K562 (cell line): ENCODE data around the gene TULP3. TPM values are rescaled to one million over a fixed set of nuclear protein-coding genes. Genes with fewer than 3 reads are reported as not detected.

Experiments
- ATAC-seq: fragments of 200-7000 bp; cut with Tn5 transposase; 3 replicates; pipeline ENCODE4 v1.9.1; 2020; ENCODE audit warnings: moderate library complexity
- BruUV-seq: library from RNA; stranded (reverse); fragments of 400-500 nt; replicated peaks from 2 replicates; lab custom pipeline; 2021; lab: Mats Ljungman, UMichigan
- CTCF ChIA-PET: fragments of 300-600 bp; formaldehyde crosslinking; extraction: SDS; loops from one replicate; lab custom pipeline; 2021; ENCODE audit warnings: low intra/inter-chr PET ratio; lab: Yijun Ruan, JAX
- POLR2A ChIA-PET: fragments of 300-600, 350-650 bp; sonication (Branson Sonifier 250); formaldehyde crosslinking; extraction: SDS; loops from one replicate; lab custom pipeline; 2021; ENCODE audit warnings: antibody characterized with exemption, inconsistent platforms; lab: Yijun Ruan, JAX
- DNase-seq, 4 experiments: peaks; one replicate each; pipeline versions ENCODE4 v3.0.0 to v3.0.0-alpha.2; 2011 to 2018; ENCODE audit warnings: low spot score in 3 of 4, mixed read lengths in 3 of 4; ENCODE audit errors: extremely low read depth in 1 of 4
- FAIRE-seq: peaks from 2 replicates; lab custom pipeline; 2011; peaks lifted over from hg19 to GRCh38; lab: Jason Lieb, UNC
- H2AFZ ChIP-seq: 2 replicates; pipeline ENCODE4 v1.6.0; 2011; ENCODE audit warnings: low read depth, low read length, control low read depth, inconsistent platforms
- H3K27ac ChIP-seq: fragments of 200-600 bp; 3 replicates; pipeline ENCODE4 v1.8.0; 2011; ENCODE audit warnings: low read depth, mild to moderate bottlenecking, control low read depth, inconsistent platforms, low read length, moderate library complexity, mixed read lengths; ENCODE audit errors: extremely low read depth
- H3K27me3 ChIP-seq, 2 experiments: fragments of 300-600 bp in 1 of 2; 2 replicates in 1 of 2; 3 replicates in 1 of 2; pipeline versions ENCODE4 v1.6.0 to v1.8.0; 2011; ENCODE audit warnings: inconsistent platforms in 2 of 2, low read length in 2 of 2, mild to moderate bottlenecking in 1 of 2, mixed read lengths in 1 of 2, moderate library complexity in 1 of 2; ENCODE audit not compliant: control insufficient read depth in 2 of 2, insufficient read depth in 2 of 2
- H3K36me3 ChIP-seq: fragments of 300-600 bp; 3 replicates; pipeline ENCODE4 v1.8.0; 2011; ENCODE audit warnings: mild to moderate bottlenecking, low read length, inconsistent platforms; ENCODE audit not compliant: control insufficient read depth, insufficient read depth
- H3K4me1 ChIP-seq, 2 experiments: fragments of 200-600 bp in 1 of 2; replicated peaks in 1 of 2; 2 replicates in 1 of 2; 3 replicates in 1 of 2; pipeline versions ENCODE4 v1.5.1 to v1.8.0; 2011; ENCODE audit warnings: inconsistent platforms in 2 of 2, low read length in 2 of 2, mild to moderate bottlenecking in 1 of 2, mixed read lengths in 1 of 2, moderate library complexity in 1 of 2; ENCODE audit not compliant: control insufficient read depth in 2 of 2, insufficient read depth in 2 of 2
- H3K4me2 ChIP-seq: 2 replicates; pipeline ENCODE4 v1.6.1; 2011; ENCODE audit warnings: low read length, control low read depth, inconsistent platforms, mixed read lengths; ENCODE audit not compliant: insufficient read depth
- H3K4me3 ChIP-seq: fragments of 200-600 bp; sonication (generic), shearing (Covaris generic); 2 replicates; pipeline ENCODE4 v1.5.1; 2016; ENCODE audit warnings: control low read depth, inconsistent platforms
- H3K79me2 ChIP-seq: fragments of 200-600 bp; 3 replicates; pipeline ENCODE4 v1.8.0; 2011; ENCODE audit warnings: low read length, inconsistent platforms; ENCODE audit not compliant: control insufficient read depth, insufficient read depth
- H3K9ac ChIP-seq, 2 experiments: 2 replicates each; pipeline versions ENCODE4 v1.6.0 to v1.6.1; 2011; ENCODE audit warnings: low read depth in 2 of 2, low read length in 2 of 2, control low read depth in 1 of 2, inconsistent platforms in 1 of 2, mild to moderate bottlenecking in 1 of 2, mixed read lengths in 1 of 2; ENCODE audit not compliant: insufficient read depth in 1 of 2
- H3K9me1 ChIP-seq: one replicate; pipeline ENCODE4 v1.6.0; 2011; ENCODE audit warnings: inconsistent platforms, mild to moderate bottlenecking, low read length, moderate library complexity; ENCODE audit not compliant: control insufficient read depth, insufficient read depth
- H3K9me3 ChIP-seq: replicated peaks from 2 replicates; pipeline ENCODE4 v1.5.1; 2011; ENCODE audit warnings: low read depth, low read length, inconsistent platforms; ENCODE audit not compliant: control insufficient read depth, insufficient read depth
- H4K20me1 ChIP-seq: replicated peaks from 2 replicates; pipeline ENCODE4 v1.6.1; 2011; ENCODE audit warnings: low read length, inconsistent platforms, mixed read lengths; ENCODE audit not compliant: control insufficient read depth, insufficient read depth
- CAMTA2 ChIP-seq: fragments of 250-450 bp; sonication (Bioruptor Pico); conservative IDR thresholded peaks from 2 replicates; pipeline ENCODE4 v1.5.1; 2022
- E2F3 ChIP-seq: fragments of 250-450 bp; sonication (Bioruptor Pico); IDR thresholded peaks from 2 replicates; pipeline ENCODE4 v1.4.0; 2020; ENCODE audit warnings: mild to moderate bottlenecking
- KLF16 ChIP-seq: IDR thresholded peaks from 2 replicates; pipeline ENCODE4 v1.6.1; 2016; ENCODE audit warnings: antibody characterized with exemption
- POLR2AphosphoS2 ChIP-seq: IDR thresholded peaks from 2 replicates; pipeline ENCODE4 v1.6.1; 2012; ENCODE audit warnings: low read length, improper control_type of control experiment
- POLR2AphosphoS5 ChIP-seq: IDR thresholded peaks from 2 replicates; pipeline ENCODE4 v1.6.1; 2011; ENCODE audit warnings: mild to moderate bottlenecking, low read depth, low read length, moderate library complexity; ENCODE audit not compliant: control insufficient read depth, insufficient read depth
- PPARD ChIP-seq: fragments of 250-450 bp; sonication (Bioruptor Pico); IDR thresholded peaks from 2 replicates; pipeline ENCODE4 v1.8.0; 2022; ENCODE audit warnings: inconsistent platforms, mild to moderate bottlenecking, moderate library complexity
- RBFOX2 ChIP-seq: fragments of 200-400 bp; formaldehyde crosslinking; IDR thresholded peaks from 2 replicates; pipeline ENCODE4 v1.6.1; 2017; ENCODE audit warnings: low read depth, mild to moderate bottlenecking, low read length, moderate library complexity
- ZNF184 ChIP-seq: sonication (generic); formaldehyde crosslinking; IDR thresholded peaks from 2 replicates; pipeline ENCODE4 v1.5.0; 2020; ENCODE audit warnings: missing genetic modification reagents
- ZNF232 ChIP-seq: sonication (generic); formaldehyde crosslinking; IDR thresholded peaks from 2 replicates; pipeline ENCODE4 v1.8.0; 2022; ENCODE audit warnings: mild to moderate bottlenecking, missing genetic modification reagents
- WGBS: fragments of 100-300 bp; shearing (Covaris generic); methylation state at CpG from one replicate; pipeline ENCODE4 v1.1.6; 2016; ENCODE audit warnings: low coverage, mixed read lengths; ENCODE audit not compliant: insufficient coverage; ENCODE audit errors: missing lambda C conversion rate; 5-methylcytosine and 5-hydroxymethylcytosine counted together
- in situ Hi-C: fragments of 300-500 bp; cut with MboI; formaldehyde crosslinking; loops from 4 replicates; pipeline ENCODE4 v1.15.0; 2018; ENCODE audit warnings: inconsistent platforms, mixed read lengths
- intact Hi-C: fragments of 100-400 bp; cut with micrococcal nuclease; formaldehyde crosslinking; loops from 2 replicates; pipeline ENCODE4 v1.14.2; 2022
- polyA plus RNA-seq, 8 experiments: library from polyadenylated mRNA; depleted of rRNA in 4 of 8; stranded (reverse) in 5 of 8; unstranded in 3 of 8; fragments of >200 nt; fragmentation: Nextera tagmentation in 2 of 8; fragmentation: Illumina TruSeq in 1 of 8; extraction: Ambion mirVana in 2 of 8; extraction: Trizol in 1 of 8; gene quantifications; 2 replicates each; pipeline versions ENCODE4 v1.2.1 to v1.2.3, GENCODE V29; 2011 to 2014; ENCODE audit warnings: inconsistent platforms in 1 of 8, missing spikeins in 1 of 8
- total RNA-seq, 7 experiments: library from RNA; depleted of rRNA in 6 of 7; stranded (reverse); fragments of >200 nt in 6 of 7; fragmentation: Illumina TruSeq in 2 of 7; extraction: Trizol in 2 of 7; gene quantifications; 2 replicates each; pipeline versions ENCODE4 v1.2.1 to v1.2.3, GENCODE V29; 2011 to 2021; ENCODE audit warnings: low replicate concordance in 1 of 7
- TF ChIP-seq, protein P1 (sequence below): fragments of 450-650 bp; formaldehyde crosslinking; conservative IDR thresholded peaks from 2 replicates; pipeline ENCODE4 v1.4.0; 2022; ENCODE audit warnings: mild to moderate bottlenecking, missing genetic modification characterization
- TF ChIP-seq, protein P2 (sequence below): sonication (generic); formaldehyde crosslinking; IDR thresholded peaks from 2 replicates; pipeline ENCODE4 v1.9.0; 2022; ENCODE audit warnings: mild to moderate bottlenecking, missing genetic modification reagents
- TF ChIP-seq, protein P3 (sequence below): fragments of 250-450 bp; sonication (Bioruptor Pico); IDR thresholded peaks from 2 replicates; pipeline ENCODE4 v1.8.0; 2021; ENCODE audit warnings: moderate library complexity, mild to moderate bottlenecking, inconsistent platforms

The TULP3 gene
- total and polyA plus RNA-seq, 9 of the 15 experiments (the other 6 are each of a cell fraction or from before 2014, with no cell fraction given), result 3.6 to 13.3 (median 7.3) TPM

DNA sequence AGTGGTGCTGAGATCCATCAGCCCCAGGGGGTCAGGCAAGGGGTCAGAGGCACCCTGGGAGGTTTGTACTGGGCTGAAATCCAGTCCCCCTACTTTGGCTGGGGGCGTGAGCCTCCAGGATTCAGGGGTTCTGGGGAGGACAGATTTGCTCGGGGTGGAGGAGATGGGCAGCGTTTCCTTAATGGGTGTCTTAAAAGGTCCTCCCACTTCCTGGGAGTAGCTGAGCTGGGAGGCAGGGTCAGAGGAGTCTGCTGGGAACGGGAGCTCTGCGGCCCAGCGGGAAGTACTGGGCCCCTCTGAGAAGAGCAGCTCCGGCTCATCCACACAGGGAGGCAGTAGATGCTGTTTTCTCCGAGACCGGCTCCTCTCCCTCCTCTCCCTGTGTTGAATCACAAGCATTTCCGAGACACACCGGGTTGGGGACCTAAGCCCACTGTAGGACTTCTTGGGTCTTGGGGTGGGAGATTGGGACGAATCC is 31.7 kb upstream of the TULP3 start:
- 77% methylated on average over 3 of the region's 12 CpGs for WGBS
- Histone ChIP-seq H3K27ac (no peak overlapping the region), H3K4me1 (no peaks in the 10 kb centered on the region), H3K9ac (no peak overlapping the region; a peak in 1 of 4 replicates), H3K4me2 (no peak overlapping the region), H2AFZ (no peak overlapping the region), H3K4me3 (no peak overlapping the region), H3K36me3 (peaks cover 47% of the 10 kb centered on the region; the same call in 2 of the 3 replicates), H3K79me2 (no peaks in the 10 kb centered on the region), H3K27me3 (no peaks in the 10 kb centered on the region), H4K20me1 (no peaks in the 10 kb centered on the region), H3K9me1 (no peaks in the 10 kb centered on the region), H3K9me3 (no peaks in the 10 kb centered on the region)
- intact Hi-C loops (no loop called here), in situ Hi-C loops (no loop called here)
- ChIA-PET POLR2A (interaction anchor here (1.0 to 1.5 kb wide), 3 partner anchors 9 to 13 kb away, joined by 3 read pairs; no protein-coding TSS in a partner anchor), CTCF (no interaction called here)
- no TSS peak for BruUV-seq
- 0 out of 2 replicates have a peak, but pooled peaks have one; percentile 6 for TF ChIP-seq POLR2AphosphoS5
- TF ChIP-seq, protein P1, sequence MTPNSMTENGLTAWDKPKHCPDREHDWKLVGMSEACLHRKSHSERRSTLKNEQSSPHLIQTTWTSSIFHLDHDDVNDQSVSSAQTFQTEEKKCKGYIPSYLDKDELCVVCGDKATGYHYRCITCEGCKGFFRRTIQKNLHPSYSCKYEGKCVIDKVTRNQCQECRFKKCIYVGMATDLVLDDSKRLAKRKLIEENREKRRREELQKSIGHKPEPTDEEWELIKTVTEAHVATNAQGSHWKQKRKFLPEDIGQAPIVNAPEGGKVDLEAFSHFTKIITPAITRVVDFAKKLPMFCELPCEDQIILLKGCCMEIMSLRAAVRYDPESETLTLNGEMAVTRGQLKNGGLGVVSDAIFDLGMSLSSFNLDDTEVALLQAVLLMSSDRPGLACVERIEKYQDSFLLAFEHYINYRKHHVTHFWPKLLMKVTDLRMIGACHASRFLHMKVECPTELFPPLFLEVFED, result no peak
- no peak for TF ChIP-seq E2F3 (CRISPR knock-in tag)
- ATAC-seq, result no peak
- FAIRE-seq, result no peak
- no peak for DNase-seq

DNA sequence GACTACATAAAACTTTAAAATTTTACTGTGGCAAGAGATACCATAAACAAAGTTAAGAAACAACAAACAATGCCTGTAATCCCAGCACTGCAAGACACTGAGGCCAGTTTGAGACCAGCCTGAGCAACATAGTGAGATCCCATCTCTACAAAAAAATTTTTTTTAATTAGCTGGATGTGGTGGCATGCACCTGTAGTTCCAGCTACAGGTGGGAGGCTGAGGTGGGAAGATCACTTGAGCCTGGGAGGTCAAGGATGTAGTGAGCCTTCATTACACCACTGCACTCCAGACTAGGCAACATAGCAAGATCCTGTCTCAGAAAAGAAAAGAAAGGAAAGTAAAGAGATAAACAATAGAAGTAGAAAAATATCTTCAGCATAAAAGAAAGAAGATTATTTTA is 30.5 kb upstream of the TULP3 start:
- Histone ChIP-seq H3K4me3 (no peak overlapping the region), H3K9me3 (no peaks in the 10 kb centered on the region), H3K79me2 (no peaks in the 10 kb centered on the region), H4K20me1 (no peaks in the 10 kb centered on the region), H3K27me3 (no peaks in the 10 kb centered on the region), H3K4me2 (no peak overlapping the region), H3K9me1 (no peaks in the 10 kb centered on the region), H2AFZ (no peak overlapping the region), H3K4me1 (no peaks in the 10 kb centered on the region), H3K27ac (no peak overlapping the region), H3K9ac (no peak overlapping the region), H3K36me3 (peaks cover 59% of the 10 kb centered on the region; the same call in 2 of the 3 replicates)
- ChIA-PET CTCF (no interaction called here), POLR2A (no interaction called here)
- FAIRE-seq, result no peak
- in situ Hi-C loops (no loop called here), intact Hi-C loops (no loop called here)
- ATAC-seq, result no peak
- DNase-seq, result no peak
- no TSS peak for BruUV-seq
- TF ChIP-seq ZNF184 (CRISPR knock-in tag) (no peak), POLR2AphosphoS2 (no peak), CAMTA2 (CRISPR knock-in tag) (no peak), KLF16 (no peak), RBFOX2 (no peak), PPARD (CRISPR knock-in tag) (no peak), ZNF232 (CRISPR knock-in tag) (no peak)
- TF ChIP-seq, protein P1, result no peak
- TF ChIP-seq, protein P2, sequence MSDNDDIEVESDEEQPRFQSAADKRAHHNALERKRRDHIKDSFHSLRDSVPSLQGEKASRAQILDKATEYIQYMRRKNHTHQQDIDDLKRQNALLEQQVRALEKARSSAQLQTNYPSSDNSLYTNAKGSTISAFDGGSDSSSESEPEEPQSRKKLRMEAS (CRISPR knock-in tag), result no peak
- TF ChIP-seq, protein P3, sequence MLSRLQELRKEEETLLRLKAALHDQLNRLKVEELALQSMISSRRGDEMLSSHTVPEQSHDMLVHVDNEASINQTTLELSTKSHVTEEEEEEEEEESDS (CRISPR knock-in tag), result no peak
